Progenitor cell of endocrine pancreas (in vitro differentiated cells): ENCODE results near the gene GPC3. TPM values are rescaled to one million over a fixed set of nuclear protein-coding genes. Genes with fewer than 3 reads are reported as not detected.

Experiments
- DNase-seq: peaks from one replicate; pipeline ENCODE4 v3.0.0; 2021; ENCODE audit warnings: low spot score; ENCODE audit not compliant: unreplicated experiment
- H3K27ac Mint-ChIP-seq: 2 replicates; pipeline ENCODE4 v1.8.0; 2021; ENCODE audit warnings: mild to moderate bottlenecking, moderate library complexity, mixed read lengths
- H3K27me3 Mint-ChIP-seq: 2 replicates; pipeline ENCODE4 v1.8.0; 2021; ENCODE audit warnings: mixed read lengths
- H3K36me3 Mint-ChIP-seq: 2 replicates; pipeline ENCODE4 v1.8.0; 2022; ENCODE audit warnings: mixed read lengths; ENCODE audit not compliant: insufficient read depth
- H3K4me1 Mint-ChIP-seq: 2 replicates; pipeline ENCODE4 v1.8.0; 2021; ENCODE audit warnings: low read depth, mixed read lengths
- H3K4me3 Mint-ChIP-seq: 2 replicates; pipeline ENCODE4 v1.8.0; 2021; ENCODE audit warnings: low read depth, mild to moderate bottlenecking, moderate library complexity, mixed read lengths
- H3K9me3 Mint-ChIP-seq: 2 replicates; pipeline ENCODE4 v1.8.0; 2021; ENCODE audit warnings: low read depth, mixed read lengths
- CTCF ChIP-seq: fragments of 200-600 bp; sonication (generic); IDR thresholded peaks from one replicate; pipeline ENCODE4 v1.5.0; 2021; ENCODE audit warnings: antibody characterized with exemption, mild to moderate bottlenecking; ENCODE audit not compliant: unreplicated experiment
- total RNA-seq: library from RNA; stranded (reverse); gene quantifications from 2 replicates; pipeline ENCODE4 v1.2.1, GENCODE V29; 2021

Gene GPC3
- total RNA-seq, 1 donor from 2014 or later = 197 TPM

GRCh38 chrX:133689997-133690599 lies 295.3 kb downstream of the GPC3 start:
- Mint-ChIP-seq H3K4me1 (peaks cover 13% of the 10 kb centered on the region), H3K36me3 (peaks cover 2% of the 10 kb centered on the region), H3K27ac (no peak overlapping the region), H3K9me3 (no peaks in the 10 kb centered on the region), H3K27me3 (no peaks in the 10 kb centered on the region), H3K4me3 (no peak overlapping the region)
- no peak for TF ChIP-seq CTCF
- no peak for DNase-seq

- Mint-ChIP-seq H3K9me3 (no peaks in the 10 kb centered on the region), H3K27ac (no peak overlapping the region), H3K27me3 (no peaks in the 10 kb centered on the region), H3K4me3 (no peak overlapping the region), H3K36me3 (no peaks in the 10 kb centered on the region), H3K4me1 (peaks cover 10% of the 10 kb centered on the region)
- no peak for TF ChIP-seq CTCF
- DNase-seq = no peak
Measured at GRCh38 chrX:133685822-133686221, 299.6 kb downstream of the GPC3 start.

DNA sequence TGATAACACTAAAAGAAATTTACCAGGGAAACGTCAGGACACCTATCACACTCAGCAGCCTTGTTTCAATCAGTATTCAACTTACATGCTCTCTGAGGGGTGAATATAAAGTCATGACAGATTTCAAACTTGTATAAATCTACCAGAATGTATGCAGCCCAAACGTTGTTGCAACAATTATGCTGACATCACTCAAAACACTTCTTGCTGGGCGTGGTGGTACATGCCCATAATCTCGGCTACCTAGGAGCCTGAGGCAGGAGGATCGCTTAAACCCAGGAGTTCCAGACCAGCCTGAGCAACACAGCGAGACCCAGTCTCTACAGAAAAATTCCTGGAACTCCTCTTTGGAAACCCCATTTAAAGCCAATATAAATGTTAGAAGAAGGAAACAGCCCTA lies 303.5 kb downstream of the GPC3 start:
- Mint-ChIP-seq H3K36me3 (no peaks in the 10 kb centered on the region), H3K27ac (no peak overlapping the region), H3K4me3 (no peak overlapping the region), H3K4me1 (peaks cover 7% of the 10 kb centered on the region), H3K9me3 (no peaks in the 10 kb centered on the region), H3K27me3 (no peaks in the 10 kb centered on the region)
- DNase-seq = no peak
- TF ChIP-seq CTCF = no peak

- no peak for TF ChIP-seq CTCF
- no peak overlapping the region for H3K27ac Mint-ChIP-seq
- H3K4me3 Mint-ChIP-seq = no peak overlapping the region
- peaks cover 12% of the 10 kb centered on the region for H3K4me1 Mint-ChIP-seq
- no peaks in the 10 kb centered on the region for H3K27me3 Mint-ChIP-seq
- DNase-seq = no peak
- no peaks in the 10 kb centered on the region for H3K36me3 Mint-ChIP-seq
- H3K9me3 Mint-ChIP-seq = no peaks in the 10 kb centered on the region
Measured at GRCh38 chrX:133681421-133681820, 304.0 kb downstream of the GPC3 start.

DNA sequence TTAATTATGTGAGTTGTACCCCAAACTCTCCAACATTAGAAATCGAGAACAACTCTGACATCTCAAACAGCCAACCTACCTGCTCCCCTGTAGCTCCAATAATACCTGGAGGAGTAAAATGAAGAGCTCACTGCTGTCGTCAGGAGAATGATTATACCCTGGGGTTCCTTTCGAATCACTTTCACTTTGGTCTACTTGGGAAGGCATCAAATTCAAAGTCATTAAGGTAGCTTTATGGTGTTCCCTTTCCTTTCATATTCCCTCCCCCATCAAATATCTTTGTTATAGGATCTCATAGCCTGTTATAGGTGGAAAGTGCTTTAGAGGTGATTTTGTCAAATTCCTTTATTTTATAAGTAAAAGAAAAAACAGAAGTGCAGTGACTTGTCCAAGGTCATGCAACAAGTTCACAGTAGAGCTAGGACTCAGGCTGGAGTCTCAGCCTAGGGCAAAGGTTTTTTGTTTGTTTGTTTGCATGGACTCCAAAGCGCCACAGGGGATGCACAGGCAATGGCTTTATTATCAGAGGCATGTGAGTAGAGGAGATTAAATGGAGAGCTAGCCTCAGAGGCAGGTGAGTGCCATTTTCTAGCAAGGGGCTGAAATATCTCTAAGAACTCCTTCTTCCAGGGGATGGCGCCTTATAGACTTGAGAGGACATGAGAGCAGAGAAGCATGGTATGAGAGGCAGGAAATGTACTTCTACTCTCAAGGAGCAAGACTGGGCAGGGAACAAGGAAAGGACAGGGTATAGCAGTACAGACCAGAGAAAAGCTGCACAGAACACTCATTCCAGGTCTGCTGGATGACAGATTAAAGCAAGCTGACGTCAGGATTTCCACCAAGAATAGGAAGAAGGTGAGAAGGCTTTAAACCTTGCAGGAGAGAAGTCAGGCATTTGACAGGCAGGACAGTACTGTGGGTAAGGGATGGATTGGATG lies 308.0 kb downstream of the GPC3 start:
- Mint-ChIP-seq H3K36me3 (no peaks in the 10 kb centered on the region), H3K9me3 (no peaks in the 10 kb centered on the region), H3K27me3 (no peaks in the 10 kb centered on the region), H3K4me1 (peaks cover 36% of the 10 kb centered on the region), H3K27ac (peak overlapping the region; percentile 92), H3K4me3 (no peak overlapping the region)
- DNase-seq = no peak
- TF ChIP-seq CTCF = no peak
